ENCODE measurements around the gene NFATC2. TPM values are rescaled to one million over a fixed set of nuclear protein-coding genes. Genes with fewer than 3 reads are reported as not detected.

Gene NFATC2
- total RNA-seq, 1 donor from 2014 or later, result 0.76 TPM

DNA sequence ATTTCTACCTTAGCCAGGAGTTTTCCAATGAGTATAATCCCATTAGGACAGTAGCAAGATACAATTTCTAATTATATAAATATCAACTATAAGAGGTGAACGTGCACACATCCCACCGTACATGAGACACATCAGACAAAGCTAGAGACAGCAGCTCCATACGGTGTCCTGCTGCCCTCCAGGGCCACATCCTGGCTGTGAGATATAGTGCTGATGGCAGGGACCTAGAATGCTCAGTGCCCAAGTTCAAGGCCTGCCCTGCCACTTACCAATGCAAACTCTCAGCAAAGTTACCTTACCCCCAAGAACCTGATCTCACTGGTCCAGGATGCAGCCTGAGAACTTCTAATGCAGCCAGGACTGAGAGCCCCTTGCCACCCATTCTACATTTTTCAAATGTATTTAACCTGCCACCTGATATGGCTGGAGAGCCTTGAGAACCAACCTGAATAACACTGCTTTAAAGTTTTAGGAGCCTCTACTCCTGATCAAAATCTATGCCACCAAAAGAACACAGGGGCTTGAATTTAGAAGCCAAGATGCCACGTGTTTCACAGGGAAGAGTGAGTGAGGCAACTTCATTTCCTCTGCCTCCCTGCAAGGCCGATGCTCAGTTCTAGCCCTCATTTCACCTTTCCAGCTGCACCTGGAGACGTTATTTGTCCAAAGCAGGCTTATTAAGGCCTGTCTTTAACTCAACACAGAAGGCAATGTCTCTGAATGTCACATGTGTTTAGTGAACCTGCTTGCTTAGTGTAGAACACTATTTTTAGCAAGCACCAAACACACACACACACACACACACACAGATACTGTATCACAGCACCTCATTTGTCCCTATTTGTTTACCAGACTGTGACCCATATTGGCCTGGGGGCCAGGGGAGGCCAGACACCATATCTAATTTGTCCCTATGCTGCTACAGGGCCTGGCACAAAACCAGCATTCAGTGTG, 6.1 kb downstream of the NFATC2 start:
- no peak for ATAC-seq

DNA sequence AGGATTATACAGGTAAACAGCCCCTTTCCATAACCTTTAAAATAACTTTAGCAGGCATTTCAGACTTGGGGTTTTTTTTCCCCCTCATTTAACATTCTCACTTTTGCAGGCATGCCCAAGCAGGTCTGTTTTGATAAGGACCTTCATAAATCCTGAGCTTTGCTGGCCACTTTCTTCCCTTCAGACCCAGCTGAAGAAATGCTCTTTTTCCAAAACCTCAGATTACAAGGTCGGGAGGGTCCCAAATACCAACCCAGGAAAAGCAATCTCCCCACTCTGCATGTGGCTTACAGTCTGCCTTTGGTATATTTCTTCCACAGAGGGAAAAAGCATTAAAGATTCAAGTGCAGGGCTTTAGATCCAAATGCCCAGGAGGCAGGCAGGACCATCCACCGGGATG, 6.8 kb downstream of the NFATC2 start:
- ATAC-seq, result no peak

DNA sequence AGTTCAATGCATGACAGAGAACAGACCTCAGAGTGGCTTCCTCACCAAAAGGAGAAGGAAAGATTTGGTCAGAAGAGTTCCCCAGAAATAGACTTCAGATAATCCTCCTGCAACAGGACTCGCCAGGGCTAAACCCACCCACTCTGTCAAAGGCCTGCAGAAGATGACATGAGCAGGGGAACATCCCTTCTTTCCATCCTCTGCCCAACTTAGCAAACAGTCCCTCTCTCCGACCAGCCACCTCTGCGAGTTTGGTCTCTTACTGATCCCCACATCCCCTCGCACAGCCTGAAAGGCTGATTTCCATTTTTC, 7.5 kb downstream of the NFATC2 start:
- no peak for ATAC-seq

DNA sequence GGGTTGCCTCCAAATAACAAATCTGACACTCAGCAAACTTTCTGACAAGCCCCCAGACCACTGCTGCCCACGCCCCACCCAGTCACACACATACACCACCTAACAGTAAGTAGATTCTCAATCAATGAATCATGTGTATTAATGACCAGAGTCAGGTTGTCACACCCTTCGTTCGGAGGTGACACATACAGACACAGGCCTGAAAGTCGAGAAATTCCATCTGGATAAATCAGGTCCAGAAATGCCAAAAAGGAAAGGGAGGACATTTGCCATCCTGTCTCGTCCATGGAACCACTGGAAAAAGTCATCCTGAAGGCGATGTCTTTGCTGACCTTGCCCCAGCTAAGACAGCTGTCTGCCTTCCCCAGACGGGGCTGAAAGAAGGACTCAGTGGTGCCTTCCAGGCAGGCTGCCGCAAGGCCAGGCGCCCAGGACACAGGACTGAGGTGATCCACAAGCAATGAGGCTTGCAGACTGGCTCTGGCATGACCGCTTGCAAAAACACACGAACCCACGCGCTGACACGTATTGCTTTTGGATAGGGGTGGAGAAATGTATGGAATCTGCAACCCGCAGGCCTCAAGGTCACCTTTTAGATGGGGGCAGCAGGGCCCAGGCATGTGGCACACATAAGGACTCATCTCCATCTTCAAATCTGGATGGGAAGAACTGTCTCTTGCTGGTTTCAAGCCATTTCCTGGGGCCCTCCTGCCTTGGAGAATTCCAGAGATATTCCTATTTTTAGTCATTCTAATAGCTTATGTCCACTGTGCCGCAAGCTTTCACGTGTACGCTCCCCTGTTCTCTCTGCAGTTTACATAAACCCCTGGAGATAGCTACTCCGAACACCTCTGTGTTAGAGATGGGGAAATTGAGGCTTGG, 9.0 kb downstream of the NFATC2 start:
- peak; percentile 83 for ATAC-seq

DNA sequence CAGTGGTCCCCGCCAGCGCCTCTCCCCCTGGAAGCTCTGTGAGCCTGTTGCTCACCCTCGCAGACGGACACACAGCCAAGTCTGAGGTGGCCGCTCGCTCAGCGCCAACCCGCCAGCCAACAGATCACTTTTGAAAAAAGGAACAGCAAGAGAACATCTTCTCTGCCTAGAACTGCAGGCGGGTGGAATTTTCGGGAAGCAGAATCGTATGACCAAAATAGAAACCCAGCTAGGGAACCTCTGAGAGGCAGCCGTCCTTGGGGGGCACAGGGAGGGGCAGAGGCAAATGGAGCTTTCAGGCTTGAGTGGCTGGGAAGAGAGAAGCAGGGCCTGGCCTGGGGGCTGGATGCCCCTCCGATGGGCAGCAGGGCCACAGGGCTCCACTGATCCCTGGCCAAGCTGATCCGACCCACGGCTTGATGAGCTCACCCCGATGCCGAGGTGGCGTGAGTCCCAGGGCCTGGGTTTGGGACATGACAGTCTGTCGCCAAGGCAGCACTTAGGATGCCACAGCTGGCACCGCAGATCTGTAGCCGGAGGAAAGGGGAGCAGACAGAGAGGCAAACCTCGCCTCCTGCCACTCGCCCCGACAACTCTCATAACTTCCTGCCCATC, 9.8 kb downstream of the NFATC2 start:
- no peak for ATAC-seq

DNA sequence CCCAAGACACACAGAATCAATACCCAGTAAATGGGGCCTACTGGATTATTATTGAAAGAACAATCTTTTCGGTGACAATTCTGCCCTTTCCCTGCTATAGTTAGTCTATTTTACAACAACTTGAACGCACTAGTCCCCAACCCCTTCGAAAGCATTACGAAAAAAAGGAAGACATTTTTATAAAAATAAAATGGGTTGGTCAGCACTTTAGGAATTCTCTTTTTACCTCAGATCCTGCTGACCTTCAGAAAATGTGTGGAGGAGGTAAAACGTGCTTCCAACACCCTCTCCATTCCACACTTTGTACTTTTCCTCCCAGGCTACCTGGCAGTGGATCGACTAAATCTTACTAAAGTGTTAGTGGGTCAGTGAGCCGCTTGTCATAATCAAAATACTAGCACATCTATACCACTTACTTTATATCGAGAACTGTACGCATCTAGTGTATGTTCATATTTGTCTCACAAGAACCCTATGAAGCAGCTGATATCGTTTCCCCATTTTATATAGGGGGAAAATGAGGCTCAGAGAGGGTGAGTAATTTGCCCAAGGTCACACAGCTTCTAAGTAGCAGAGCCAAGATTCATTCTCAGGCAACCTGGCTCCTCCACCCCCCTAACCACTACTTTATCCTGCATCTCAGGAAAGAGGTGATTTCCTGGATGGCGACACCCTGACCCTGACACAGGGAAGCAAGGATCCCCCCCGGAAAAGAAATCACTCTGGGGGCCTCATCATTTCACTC, 10.6 kb downstream of the NFATC2 start:
- ATAC-seq, result no peak

DNA sequence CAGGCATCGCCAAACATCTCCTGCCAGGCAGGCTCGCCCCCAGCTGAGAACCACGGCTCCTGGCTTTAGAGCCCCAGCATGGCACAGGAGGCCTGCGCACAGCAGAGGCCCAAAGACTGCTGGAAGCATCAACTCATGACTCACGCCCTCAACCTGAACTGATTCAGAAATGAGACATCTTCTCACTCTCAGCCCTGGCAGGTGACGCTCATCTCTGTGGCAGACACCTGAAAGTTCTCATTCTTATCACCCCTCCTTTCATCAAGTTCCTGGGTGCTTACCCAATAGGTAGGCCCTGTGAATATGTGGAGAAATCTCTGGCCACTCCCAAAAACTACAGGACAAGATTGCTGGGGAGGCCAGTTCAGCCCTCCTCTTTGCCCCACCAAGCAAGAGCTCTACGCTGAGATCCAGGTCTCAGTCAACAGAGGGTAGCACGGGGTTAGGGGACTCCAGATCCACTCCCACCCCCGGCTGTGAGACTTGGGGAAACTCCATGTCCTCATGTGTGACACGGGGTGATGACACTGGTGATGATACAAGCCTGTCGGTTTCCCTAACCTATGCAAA, 11.3 kb downstream of the NFATC2 start:
- ATAC-seq, result peak; percentile 67

DNA sequence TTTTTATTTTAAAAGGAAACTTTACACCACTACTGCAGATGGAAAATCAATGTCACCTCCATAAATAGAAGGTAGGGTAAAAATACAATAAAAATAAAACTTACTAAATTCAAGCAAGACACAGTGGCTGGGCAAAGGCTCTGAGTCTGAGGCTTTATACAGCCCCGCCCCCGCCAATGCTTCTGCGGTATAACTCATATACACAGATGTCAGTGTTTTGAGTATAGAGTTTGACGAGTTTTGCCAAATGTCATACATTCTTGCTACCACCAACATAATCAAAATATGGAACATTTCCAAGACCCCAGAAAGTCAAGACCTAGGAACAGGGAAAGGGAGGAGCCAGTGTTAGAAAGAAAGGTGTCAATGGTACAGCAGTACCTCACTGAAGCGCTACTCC, 12.8 kb downstream of the NFATC2 start:
- ATAC-seq, result no peak

DNA sequence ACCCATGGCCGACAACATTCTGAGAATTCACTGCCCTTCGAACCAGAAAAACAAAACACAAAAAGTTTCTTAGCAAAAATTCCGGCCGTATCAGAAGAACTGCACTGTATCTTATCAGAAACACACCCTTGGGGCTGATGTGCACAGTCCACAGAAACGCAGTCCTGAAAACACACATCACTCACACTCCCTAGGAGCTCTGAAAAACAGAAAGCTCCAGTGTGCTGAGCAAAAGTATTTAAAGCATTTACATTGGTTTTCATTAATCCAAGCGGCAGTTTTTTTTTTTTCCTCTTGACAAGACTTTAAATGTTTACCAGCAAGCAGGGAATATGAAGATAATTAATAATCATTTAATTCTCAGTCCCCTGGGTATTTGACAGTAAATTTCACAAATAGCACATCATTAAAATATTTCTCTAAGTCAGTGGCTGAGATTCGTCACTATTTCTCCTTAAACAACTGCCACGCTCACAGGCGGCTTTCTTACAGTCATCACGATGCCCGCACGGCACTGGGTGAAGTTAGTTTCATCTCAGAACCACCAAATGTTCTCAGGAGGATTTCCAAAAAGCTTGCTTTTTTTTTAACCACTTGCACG, 13.3 kb downstream of the NFATC2 start:
- ATAC-seq, result no peak

DNA sequence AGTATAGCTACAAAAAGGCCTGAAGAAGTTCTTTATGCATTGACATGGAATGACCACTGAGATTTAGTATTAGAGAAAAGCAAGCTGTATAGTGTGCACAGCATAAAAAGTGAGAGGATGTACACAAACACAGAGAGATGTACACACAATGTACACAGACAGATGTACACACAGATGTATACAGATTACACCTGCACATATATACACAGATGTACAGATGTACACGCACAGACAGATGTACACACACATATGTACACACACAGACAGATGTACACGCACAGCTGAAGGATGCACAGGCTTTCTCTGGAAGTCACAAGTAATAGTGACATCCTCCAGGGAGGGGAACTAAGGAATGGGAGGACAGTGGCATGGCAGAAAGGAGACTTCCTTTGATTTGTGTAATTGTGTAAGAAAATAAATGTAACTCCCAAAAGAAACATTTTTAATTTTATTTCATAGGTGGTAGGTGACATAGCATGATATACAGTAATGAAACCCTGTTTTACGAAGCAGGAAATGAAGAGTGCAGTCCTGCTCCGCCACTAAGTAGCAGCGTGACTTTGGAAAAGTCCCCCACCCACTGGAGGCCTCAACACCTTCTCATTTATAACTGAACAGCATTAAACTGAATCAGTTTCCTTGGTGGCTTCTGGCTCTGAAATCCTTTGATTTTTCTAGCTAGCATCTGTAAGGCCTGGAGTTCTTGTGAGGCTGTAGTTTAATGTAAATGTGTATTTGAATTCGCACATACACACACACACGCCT, 14.1 kb downstream of the NFATC2 start:
- ATAC-seq, result no peak

DNA sequence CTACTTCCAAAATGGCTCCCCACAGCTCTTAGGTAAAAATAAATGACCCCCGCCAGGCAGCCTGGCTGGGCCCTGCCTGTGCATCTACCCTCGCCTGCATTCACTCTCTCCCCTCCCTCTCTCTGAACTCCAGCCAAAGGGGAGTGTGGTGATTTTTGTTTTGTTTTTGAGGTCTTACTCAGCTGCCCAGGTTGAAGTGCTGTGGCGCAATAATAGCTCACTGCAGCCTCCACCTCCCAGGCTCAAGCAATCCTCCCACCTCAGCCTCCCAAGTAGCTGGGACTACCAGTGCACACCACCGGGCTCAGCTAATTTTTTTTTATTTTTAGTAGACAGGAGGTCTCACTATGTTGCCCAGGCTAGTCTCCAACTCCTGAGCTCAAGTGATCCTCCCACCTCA, 15.8 kb downstream of the NFATC2 start:
- ATAC-seq, result no peak

DNA sequence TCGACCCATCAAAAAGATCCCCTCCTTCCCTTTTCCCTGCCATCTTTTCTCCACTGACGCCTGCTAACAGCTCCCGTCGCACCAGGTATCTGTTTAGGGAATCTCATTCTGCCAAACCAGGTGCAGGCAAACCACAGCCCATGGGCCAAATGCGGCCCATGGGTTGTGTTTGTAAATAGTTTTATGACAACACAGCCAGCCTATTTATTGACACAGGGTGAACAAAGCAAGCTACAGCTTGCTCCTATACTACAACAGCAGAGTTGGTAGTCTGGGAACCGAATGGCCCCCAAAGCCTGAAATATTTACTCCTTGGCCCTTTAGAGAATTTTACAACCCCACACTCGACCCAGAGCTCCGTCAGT, 16.4 kb downstream of the NFATC2 start:
- ATAC-seq, result no peak

DNA sequence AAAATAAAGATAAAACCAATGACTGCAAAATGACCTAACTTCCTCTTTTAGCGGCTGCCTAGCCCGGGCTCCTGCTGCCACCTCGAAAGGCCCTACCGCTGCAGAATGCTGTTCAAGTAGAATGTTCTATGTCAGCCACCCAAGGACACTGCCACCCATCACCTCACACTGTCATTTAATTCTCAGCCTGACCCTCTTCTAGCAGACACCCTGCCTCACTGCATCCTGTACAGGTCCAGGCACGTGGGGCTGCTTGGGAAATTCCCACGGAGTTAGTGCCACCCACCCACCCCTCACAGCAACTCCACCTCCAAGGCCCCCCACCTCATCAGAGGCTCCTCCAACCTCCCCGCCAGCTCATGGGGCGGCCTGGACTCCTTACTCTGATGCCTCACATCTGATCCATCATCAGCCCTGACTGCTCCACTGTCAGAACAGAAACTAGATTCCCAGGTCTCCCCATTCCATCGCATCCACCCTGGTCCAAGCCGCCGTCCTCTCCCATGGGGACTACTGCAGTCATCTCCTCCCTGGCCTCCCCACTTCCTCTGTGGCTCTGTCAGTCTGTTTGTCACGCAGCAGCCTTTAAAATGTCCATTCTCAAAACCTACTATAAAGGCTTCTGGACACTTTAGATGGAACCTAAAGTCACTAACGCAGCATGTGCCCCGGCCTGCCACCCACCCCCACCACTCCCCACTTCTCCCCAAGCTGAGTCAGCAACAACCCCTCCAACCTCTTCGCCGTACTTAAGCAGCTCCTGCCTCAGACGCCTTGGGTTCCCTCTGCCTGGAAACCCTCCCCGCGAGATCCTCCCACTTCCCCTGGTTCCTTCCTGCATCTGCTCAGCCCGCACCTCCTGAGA, 17.0 kb downstream of the NFATC2 start:
- no peak for ATAC-seq

DNA sequence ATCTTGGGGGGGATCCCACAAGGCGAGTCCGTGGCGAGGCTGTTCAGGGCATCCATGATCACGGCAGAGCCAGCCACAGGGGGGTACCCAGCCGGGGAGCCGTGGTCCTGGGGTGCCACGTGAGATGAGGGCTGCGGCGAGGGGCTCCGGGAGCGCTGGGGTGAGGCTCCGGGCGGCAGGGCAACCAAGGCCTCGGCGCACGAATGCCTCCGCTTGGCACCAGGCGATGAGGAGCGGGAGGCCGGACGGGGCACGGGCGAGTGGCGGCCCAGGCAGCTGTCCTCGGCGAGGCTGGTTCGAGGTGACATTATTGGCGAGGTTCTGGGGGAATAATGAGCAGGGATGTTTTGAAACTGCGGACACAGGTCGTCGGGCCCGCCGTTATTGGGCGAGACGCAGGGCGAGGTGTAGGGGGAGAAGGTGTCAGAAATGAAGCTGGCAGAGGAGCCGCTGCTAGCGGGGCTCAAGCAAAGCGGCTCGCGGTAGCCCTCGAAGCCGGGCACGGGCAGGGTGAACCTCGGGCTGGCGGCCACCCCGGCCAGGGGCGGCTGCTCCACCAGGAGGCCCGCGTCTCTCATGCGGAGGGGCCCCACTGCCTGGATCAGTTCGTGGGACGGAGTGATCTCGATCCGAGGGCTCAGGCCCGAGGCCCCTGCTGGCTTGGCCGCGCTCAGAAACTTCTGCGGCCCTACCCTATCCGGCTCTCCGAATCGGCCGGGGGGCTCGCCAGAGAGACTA, 19.1 kb downstream of the NFATC2 start:
- ATAC-seq, result no peak

DNA sequence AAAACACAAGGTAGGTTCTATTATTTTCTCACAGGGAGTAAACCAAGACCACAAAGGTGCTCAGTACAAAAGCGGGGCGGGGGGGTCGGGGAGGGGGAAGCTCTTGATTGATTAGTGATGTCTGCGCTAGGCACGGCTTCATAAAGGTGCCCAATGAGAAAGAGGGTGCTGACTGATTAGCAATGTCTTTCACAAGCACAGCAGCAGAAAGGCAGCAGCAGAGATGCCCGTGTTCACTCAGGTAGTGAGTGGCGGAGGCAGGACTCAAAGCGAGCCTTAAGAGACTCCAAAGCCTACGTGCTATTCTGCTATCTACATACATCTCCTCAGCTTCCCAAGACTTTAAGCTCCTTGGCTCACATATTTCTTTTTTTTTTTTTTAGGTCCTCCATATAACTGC, 20.3 kb downstream of the NFATC2 start:
- ATAC-seq, result no peak

DNA sequence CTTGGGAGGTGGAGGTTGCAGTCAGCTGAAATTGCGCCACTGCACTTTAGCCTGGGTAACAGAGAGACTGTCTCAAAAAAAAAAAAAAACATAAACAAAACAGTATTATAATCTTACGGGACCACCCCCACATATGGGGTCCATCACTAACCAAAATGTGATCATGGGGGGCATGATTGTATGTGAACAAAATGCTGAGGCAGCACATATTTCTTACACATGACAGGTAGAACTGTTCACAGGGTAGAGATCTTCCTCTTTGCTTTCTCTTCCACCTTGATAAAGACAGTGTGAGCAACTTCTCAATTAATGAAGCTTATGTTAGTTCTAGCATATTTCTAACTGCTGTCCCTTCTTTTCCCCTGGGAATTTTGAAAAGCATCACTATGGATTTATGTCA, 24.7 kb downstream of the NFATC2 start:
- no peak for ATAC-seq

DNA sequence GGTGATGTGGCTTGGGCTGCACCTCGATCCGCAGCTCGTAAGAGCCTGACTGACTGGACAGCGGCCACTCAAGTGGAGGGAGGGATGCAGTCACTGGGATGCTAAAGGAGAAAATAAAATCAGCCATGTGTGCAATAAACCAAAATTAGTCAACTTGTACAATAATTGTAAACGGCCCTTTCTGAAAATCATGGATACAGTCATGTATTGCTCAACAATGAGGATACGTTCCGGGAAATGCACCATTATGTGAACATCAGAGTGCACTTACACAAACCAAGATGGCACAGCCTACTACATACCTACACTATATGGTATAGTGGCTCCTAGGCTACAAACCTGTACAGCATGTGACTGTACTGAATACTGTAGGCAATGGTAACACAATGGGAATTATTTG, 25.7 kb downstream of the NFATC2 start:
- no peak for ATAC-seq

DNA sequence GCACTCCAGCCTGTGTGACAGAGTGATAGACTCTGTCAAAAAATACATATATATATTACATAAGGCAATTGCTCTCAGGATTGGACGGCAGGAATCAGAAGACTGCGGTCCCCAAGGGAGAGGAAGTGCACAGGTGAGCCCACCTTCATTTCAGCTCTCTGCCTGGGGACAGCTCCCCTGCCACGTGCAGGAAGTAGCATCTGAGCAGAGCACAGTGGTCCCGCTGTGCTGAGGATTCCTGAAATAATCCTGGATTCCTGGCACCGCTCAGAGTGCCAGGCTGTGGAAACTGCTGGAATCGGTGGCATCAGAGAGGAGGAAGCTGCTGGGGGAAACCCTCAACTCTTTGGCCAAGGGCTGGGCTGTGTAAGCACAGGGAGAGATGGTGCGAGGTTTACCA, 27.7 kb downstream of the NFATC2 start:
- no peak for ATAC-seq

DNA sequence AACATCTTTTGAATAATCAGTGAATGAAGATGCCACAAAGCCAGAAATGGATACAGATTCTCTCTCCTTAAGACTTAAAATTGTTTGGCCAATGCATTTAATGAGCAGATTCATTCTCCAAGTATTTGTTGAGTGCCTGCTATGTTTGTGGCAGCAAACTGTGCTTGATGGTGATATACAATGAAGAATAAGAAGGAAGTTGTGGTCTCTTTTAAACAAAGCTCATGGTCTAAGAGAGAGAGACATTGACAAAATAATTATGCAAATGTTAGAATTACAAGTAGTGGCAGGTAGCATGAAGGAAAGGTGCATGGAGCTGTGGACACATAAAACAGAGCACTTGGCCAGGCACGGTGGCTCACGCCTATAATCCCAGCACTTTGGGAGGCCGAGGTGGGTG, 28.3 kb downstream of the NFATC2 start:
- ATAC-seq, result no peak

Data from esophagus mucosa (tissue), 1 donor.